Right cardiac atrium (tissue), 5 donors: ENCODE results near the gene DCBLD1. TPM values are rescaled to one million over a fixed set of nuclear protein-coding genes. Genes with fewer than 3 reads are reported as not detected.

Source experiments
- ATAC-seq, 2 donors: fragments of 200-7000 bp; cut with Tn5 transposase; one replicate each; pipeline versions ENCODE4 v1.8.0 to v1.9.1; 2020; ENCODE audit warnings: moderate library complexity in 2 of 2, mild to moderate bottlenecking in 1 of 2
- DNase-seq, 3 donors: peaks; one replicate each; pipeline ENCODE4 v3.0.0-alpha.2; 2020
- H3K27ac ChIP-seq: one replicate; pipeline ENCODE4 v1.5.1; 2013; ENCODE audit warnings: mild to moderate bottlenecking, low read length, control low read depth, moderate library complexity
- H3K27me3 ChIP-seq: one replicate; pipeline ENCODE4 v1.6.1; 2013; ENCODE audit not compliant: control insufficient read depth, insufficient read depth
- H3K4me1 ChIP-seq: one replicate; pipeline ENCODE4 v1.6.1; 2013; ENCODE audit warnings: low read length; ENCODE audit not compliant: control insufficient read depth, insufficient read depth
- H3K4me3 ChIP-seq: one replicate; pipeline ENCODE4 v1.5.1; 2013; ENCODE audit warnings: low read length, control low read depth
- H3K9me3 ChIP-seq: one replicate; pipeline ENCODE4 v1.6.1; 2013; ENCODE audit warnings: low read length; ENCODE audit not compliant: control insufficient read depth
- WGBS: extraction: QIAGEN DNeasy Blood & Tissue Kit; methylation state at CpG from one replicate; pipeline ENCODE4 v1.1.7; 2013; 5-methylcytosine and 5-hydroxymethylcytosine counted together
- intact Hi-C, 4 donors: fragments of 100-400 bp; cut with DNase I; formaldehyde crosslinking; loops; one replicate each; pipeline versions ENCODE4 v1.11.0 to v1.14.0; 2022 to 2023
- polyA plus RNA-seq: library from polyadenylated mRNA; stranded (reverse); fragments of 200-250 nt; gene quantifications from one replicate; pipeline ENCODE4 v1.2.3, GENCODE V29; 2013
- total RNA-seq, 4 donors: library from RNA; stranded (reverse); fragmentation: NEBNext Ultra II Directional; extraction: Animal tissue kit (Norgen Biotek cat#: 25700); gene quantifications; one replicate each; pipeline ENCODE4 v1.2.1, GENCODE V29; 2021
- donor health status: healthy with polysubstance abuse.
- donor health status: DM: no; HTN: yes; CAD: no.
- donor health status: DM: no; HTN: no; CAD: no.
- donor health status: DM: no; HTN: yes; CAD: no; lungs with severe emphysema.
- donor health status: DM: yes; HTN: yes; CAD: no.

DCBLD1 gene
- total and polyA plus RNA-seq, 5 donors = 3.2 to 5.7 (median 3.9) TPM

DNA sequence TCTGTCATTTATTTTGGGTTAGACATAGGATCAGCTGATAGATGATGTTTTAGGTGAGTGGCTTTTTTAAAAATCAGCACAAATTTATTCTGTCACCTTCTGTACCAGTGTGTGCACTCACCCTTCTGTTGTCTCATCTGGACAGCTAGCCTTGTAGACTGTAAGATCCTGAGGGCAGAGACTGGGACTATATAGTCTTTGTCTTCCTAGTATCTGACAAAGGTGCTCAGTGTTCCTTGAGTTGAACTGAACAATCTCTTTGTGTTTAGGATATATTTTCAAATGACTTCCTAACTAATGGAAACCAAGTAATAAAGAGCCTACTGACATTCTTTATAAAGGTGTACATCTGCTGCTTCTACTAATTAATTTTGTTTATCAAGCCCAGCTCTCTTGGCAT lies 3.0 kb downstream of the DCBLD1 start:
- Histone ChIP-seq H3K4me3 (no peak overlapping the region), H3K9me3 (no peaks in the 10 kb centered on the region), H3K4me1 (no peaks in the 10 kb centered on the region), H3K27ac (no peak overlapping the region), H3K27me3 (no peaks in the 10 kb centered on the region)
- ATAC-seq = no peak
- no peak for DNase-seq
- intact Hi-C loops = no loop called here

DNA sequence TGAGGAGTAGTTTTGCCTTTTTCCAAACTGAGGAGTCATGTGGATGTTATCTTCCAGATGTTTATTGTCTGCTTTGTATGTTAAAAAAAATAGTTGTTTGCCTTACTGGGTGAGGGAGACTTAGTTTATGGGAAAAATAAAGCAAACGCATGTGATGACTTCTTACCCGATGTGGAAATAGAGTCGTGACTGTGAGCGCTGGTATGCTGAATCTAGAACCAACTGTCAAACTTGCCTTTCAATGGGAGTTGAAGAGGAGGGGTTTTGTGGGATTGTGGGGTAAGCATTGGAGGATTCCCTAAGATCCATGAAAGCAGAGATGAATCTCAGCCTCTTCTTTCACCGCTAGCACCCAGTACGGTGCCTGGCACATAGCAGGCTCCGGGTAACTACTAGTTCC lies 5.3 kb downstream of the DCBLD1 start:
- H3K9me3 ChIP-seq = no peaks in the 10 kb centered on the region
- H3K4me3 ChIP-seq = no peak overlapping the region
- DNase-seq (no peak), ATAC-seq (no peak)
- H3K27me3 ChIP-seq = no peaks in the 10 kb centered on the region
- no peaks in the 10 kb centered on the region for H3K4me1 ChIP-seq
- intact Hi-C loops = no loop called here
- WGBS = 92% methylated on average over 7 of the region's 7 CpGs
- H3K27ac ChIP-seq = no peak overlapping the region

GRCh38 chr6:117489003-117489402 lies 6.5 kb downstream of the DCBLD1 start:
- intact Hi-C loops = no loop called here
- ATAC-seq = no peak
- 93% methylated on average over 2 of the region's 2 CpGs for WGBS

GRCh38 chr6:117491916-117492315 lies 9.4 kb downstream of the DCBLD1 start:
- 84% methylated on average over 5 of the region's 5 CpGs for WGBS

More at GRCh38 chr6:117489003-117489402, 6.5 kb downstream of the DCBLD1 start:
- Histone ChIP-seq H3K27me3 (no peaks in the 10 kb centered on the region), H3K9me3 (no peaks in the 10 kb centered on the region), H3K27ac (no peak overlapping the region), H3K4me3 (no peak overlapping the region), H3K4me1 (no peaks in the 10 kb centered on the region)
- DNase-seq = no peak

DNA sequence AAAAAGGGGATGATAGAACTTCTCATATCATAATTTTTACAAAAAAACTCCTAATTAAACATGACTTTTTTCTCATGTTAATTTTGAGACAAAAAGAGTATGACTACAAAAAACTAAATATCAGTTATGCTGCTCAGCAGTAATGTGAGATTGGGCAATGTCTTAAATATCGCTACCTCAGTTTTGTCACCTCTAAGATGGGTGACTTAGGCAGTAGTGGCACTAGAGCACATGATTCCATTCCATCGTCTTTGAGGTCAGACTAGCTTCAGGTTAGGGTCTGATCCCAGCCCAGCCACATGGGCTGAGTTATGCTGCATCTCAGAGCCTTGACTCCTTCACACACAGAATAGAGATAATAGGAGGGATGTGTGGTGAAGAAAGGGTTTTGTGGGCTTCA lies 11.0 kb downstream of the DCBLD1 start:
- Histone ChIP-seq H3K4me3 (no peak overlapping the region), H3K27ac (peak overlapping the region; percentile 58), H3K4me1 (peaks cover 4% of the 10 kb centered on the region), H3K27me3 (no peaks in the 10 kb centered on the region), H3K9me3 (no peaks in the 10 kb centered on the region)
- WGBS = 95% methylated on average over 2 of the region's 2 CpGs
- intact Hi-C loops = no loop called here
- ATAC-seq (no peak), DNase-seq (no peak)

More at GRCh38 chr6:117491916-117492315, 9.4 kb downstream of the DCBLD1 start:
- H3K4me3 ChIP-seq = no peak overlapping the region
- DNase-seq = no peak
- peaks cover 4% of the 10 kb centered on the region for H3K4me1 ChIP-seq
- intact Hi-C loops = no loop called here
- no peaks in the 10 kb centered on the region for H3K27me3 ChIP-seq
- H3K27ac ChIP-seq = no peak overlapping the region
- no peak for ATAC-seq
- H3K9me3 ChIP-seq = no peaks in the 10 kb centered on the region

DNA sequence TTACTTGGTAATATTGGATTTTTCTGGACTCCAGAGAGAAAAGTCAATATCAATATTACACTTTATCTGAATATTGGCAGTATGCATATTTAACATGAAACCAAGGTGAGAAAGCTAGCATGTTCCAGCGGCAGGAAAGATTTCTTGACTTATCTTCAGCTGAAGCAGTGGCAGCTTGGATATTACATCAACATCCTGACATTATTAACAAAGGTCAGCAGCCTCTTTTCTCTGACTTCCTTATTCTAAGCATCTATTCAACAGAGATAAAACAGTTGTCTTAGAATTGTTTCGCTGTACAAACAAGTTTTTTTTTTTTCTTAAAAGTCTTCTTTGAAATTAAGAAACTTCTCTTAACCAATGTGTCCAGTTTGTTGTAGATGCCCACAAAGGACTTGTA lies 11.8 kb downstream of the DCBLD1 start:
- peak in 1 of 2 donors; percentile 53 for ATAC-seq
- intact Hi-C loops = no loop called here
- no peaks in the 10 kb centered on the region for H3K27me3 ChIP-seq
- H3K27ac ChIP-seq = no peak overlapping the region
- no peak overlapping the region for H3K4me3 ChIP-seq
- no peak for DNase-seq
- peaks cover 4% of the 10 kb centered on the region for H3K4me1 ChIP-seq
- WGBS = 40% methylated on average over 2 of the region's 2 CpGs
- H3K9me3 ChIP-seq = no peaks in the 10 kb centered on the region

- DNase-seq (no peak), ATAC-seq (peak in 1 of 2 donors; percentile 51)
- H3K27me3 ChIP-seq = no peaks in the 10 kb centered on the region
- peak overlapping the region; percentile 45 for H3K27ac ChIP-seq
- peaks cover 4% of the 10 kb centered on the region for H3K4me1 ChIP-seq
- intact Hi-C loops = no loop called here
- WGBS = 63% methylated on average over 3 of the region's 3 CpGs
- H3K9me3 ChIP-seq = no peaks in the 10 kb centered on the region
- H3K4me3 ChIP-seq = no peak overlapping the region
These were observed 12.3 kb downstream of the DCBLD1 start for GRCh38 chr6:117494694-117495318.

- Histone ChIP-seq H3K4me1 (peaks cover 4% of the 10 kb centered on the region), H3K9me3 (no peaks in the 10 kb centered on the region), H3K27ac (no peak overlapping the region), H3K4me3 (no peak overlapping the region), H3K27me3 (no peaks in the 10 kb centered on the region)
- intact Hi-C loops = no loop called here
- ATAC-seq (no peak), DNase-seq (no peak)
These were observed 13.0 kb downstream of the DCBLD1 start for GRCh38 chr6:117495425-117495824.

DNA sequence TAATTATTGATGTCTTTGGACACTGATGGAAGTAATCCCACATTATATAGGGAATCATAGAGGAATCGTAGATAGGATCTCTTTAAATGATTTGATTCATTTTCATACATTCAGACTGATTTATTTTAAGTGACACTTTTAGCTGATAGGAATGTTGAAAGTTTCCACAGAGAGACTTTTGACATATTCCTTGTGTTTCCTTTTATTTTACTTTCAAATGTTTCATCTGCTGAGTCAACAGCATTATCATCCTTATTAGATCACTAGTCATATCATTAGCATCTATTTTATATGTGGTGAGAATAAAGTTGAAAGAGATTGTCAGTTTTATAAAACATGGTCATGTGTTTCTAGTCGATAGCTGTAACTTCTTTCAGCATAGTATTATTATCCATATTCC lies 13.4 kb downstream of the DCBLD1 start:
- ATAC-seq = no peak
- H3K9me3 ChIP-seq = no peaks in the 10 kb centered on the region
- 92% methylated on average over 2 of the region's 2 CpGs for WGBS
- intact Hi-C loops = no loop called here
- H3K27me3 ChIP-seq = no peaks in the 10 kb centered on the region
- DNase-seq = no peak
- no peak overlapping the region for H3K4me3 ChIP-seq
- peaks cover 4% of the 10 kb centered on the region for H3K4me1 ChIP-seq
- H3K27ac ChIP-seq = no peak overlapping the region

DNA sequence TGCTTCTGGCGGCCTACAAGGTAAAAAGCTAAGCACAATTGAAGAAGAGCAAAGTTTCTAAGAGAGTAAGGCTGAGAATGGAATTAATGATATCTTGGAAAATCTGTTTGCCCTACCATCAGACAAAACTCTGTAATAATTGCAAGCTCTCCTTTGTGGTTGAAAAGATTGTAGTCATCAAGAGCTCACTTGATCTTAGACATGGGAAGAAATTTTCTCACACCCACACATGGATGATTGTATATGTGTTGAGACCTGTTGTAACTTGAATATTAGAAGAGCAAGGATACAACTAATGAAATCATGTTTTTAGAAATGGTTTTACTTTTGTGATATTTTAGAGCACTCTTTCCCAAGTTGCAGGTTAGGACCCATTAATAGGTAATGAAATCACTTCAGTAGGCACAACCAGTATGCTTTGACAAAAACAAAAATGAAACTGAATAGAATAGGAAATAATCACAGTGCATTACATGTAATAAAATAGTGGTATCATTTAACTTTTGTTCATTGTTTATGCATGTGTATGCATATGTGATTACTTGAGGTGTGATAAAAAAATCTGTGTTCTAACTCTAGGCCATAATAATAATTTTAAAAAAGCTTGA lies 14.0 kb downstream of the DCBLD1 start:
- peaks cover 4% of the 10 kb centered on the region for H3K4me1 ChIP-seq
- no peaks in the 10 kb centered on the region for H3K27me3 ChIP-seq
- 97% methylated on average over 1 of the region's 1 CpG for WGBS
- H3K9me3 ChIP-seq = no peaks in the 10 kb centered on the region
- no peak overlapping the region for H3K4me3 ChIP-seq
- intact Hi-C loops = no loop called here
- DNase-seq (no peak), ATAC-seq (no peak)
- H3K27ac ChIP-seq = no peak overlapping the region

DNA sequence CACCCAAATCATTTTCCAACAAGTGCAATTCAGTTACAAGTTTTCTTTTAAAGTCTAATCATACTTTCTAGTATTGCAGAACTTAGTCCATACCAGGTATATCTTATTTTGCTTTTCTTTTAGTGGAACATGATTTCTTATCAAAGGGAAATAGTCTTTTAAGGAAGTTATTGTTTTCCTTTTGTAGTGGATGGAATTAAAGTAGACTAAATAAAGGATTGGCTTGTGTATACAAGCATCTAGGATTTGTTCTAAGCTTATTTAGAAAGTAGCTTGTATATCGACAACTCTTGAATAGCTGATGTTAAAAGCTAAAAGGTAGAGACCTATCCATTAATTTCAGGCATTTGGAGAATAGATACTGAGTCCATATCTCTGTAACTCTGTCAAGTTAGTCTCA lies 14.8 kb downstream of the DCBLD1 start:
- peak in 1 of 2 donors; percentile 25 for ATAC-seq
- WGBS = 58% methylated on average over 1 of the region's 1 CpG
- intact Hi-C loops = no loop called here
- Histone ChIP-seq H3K9me3 (no peaks in the 10 kb centered on the region), H3K27me3 (no peaks in the 10 kb centered on the region), H3K4me3 (peak overlapping the region; percentile 20), H3K4me1 (peaks cover 4% of the 10 kb centered on the region), H3K27ac (no peak overlapping the region)
- DNase-seq = no peak

DNA sequence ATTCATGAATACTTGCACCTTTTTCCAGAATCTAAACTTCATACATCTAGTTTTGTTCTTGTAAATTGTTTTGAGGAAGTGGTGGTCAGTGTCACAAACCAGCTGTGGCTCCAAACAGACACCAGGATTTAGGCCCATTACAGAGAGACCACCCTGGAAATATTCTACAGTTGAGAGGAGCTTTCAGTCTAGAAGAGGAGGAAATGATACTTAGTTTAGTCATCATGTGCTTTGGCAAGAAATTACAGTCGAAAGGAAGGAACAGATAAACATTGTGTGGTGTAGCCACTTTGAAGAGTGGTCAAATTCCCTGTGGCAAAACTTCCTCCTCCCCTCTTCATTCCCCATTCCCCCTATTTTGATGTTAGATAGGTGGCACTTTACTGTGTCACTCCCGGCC lies 15.7 kb downstream of the DCBLD1 start:
- no peak overlapping the region for H3K27ac ChIP-seq
- H3K27me3 ChIP-seq = no peaks in the 10 kb centered on the region
- WGBS = 49% methylated on average over 2 of the region's 2 CpGs
- intact Hi-C loops = no loop called here
- DNase-seq (no peak), ATAC-seq (peak in 1 of 2 donors; percentile 85)
- H3K4me1 ChIP-seq = peaks cover 4% of the 10 kb centered on the region
- no peaks in the 10 kb centered on the region for H3K9me3 ChIP-seq
- no peak overlapping the region for H3K4me3 ChIP-seq
